ENCODE results near the gene TNFAIP1.
A peak's percentile ranks its signal among the peaks of the same experiment; 100 is the strongest.

TNFAIP1 gene, protein sequence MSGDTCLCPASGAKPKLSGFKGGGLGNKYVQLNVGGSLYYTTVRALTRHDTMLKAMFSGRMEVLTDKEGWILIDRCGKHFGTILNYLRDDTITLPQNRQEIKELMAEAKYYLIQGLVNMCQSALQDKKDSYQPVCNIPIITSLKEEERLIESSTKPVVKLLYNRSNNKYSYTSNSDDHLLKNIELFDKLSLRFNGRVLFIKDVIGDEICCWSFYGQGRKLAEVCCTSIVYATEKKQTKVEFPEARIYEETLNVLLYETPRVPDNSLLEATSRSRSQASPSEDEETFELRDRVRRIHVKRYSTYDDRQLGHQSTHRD

DNA sequence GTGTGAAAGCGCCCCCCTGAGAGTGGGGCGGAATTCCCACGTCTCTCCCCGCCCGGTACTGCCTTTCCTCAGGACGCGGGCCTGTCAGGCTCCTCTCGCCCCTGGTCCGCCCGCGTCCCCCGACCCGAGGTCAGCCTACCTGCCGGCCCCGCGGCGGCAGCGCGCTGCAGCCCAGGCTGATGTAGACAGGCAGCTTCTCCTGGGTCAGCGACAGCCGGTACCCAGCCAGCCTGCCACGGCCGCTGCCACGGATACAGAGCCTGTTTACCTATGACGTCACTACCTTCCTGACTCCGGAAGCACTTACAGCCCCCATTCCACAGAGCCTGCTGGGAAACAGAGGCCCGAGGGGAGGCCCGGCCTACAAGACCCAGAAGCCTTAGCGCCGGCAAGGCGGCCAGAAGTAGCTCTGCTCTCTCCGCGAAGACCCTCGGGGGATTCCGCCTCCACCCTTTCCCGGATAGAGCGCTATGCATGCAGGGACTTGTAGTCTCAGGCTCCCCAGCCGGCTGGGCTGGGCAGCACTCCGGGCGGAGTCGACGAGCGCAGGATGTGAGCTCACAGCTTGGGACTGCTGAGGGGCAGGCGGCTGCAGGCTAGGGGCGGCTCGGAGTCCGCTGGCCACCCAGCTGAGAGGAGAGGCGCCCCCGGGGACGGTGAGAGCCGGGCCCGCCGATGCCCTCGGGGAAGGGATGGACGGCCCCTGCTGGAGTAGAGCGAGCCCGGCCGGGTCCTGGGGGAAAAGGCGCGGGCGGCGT lies at the start of gene TNFAIP1, which contains the start of gene IFT20:
Gene TNFAIP1, plus strand, starts transcription at position 561 of the 758 bp plus-strand sequence. CDS start 3,761 bp downstream, outside the sequence.
Gene IFT20, minus strand, starts transcription at position 272 of the 758 bp plus-strand sequence. CDS start 3,487 bp downstream, outside the sequence.
- Histone ChIP-seq H3K9me2 (replicated peaks; ENCODE audit: low read depth, low read length) (no peaks in the 10 kb centered on the region), H3K9ac (ENCODE audit: low read depth, low read length, poor library complexity, severe bottlenecking) (peak within 1 kb of the TSS; percentile 83), H3F3A (ENCODE audit: low read depth) (no peaks in the 10 kb centered on the region), H4K20me1 (ENCODE audit: insufficient read depth, low read length, poor library complexity, severe bottlenecking) (peaks cover 4% of the 10 kb centered on the region), H3K4me2 (ENCODE audit: low read depth, low read length, poor library complexity, severe bottlenecking) (peak within 1 kb of the TSS; percentile 98), H3K79me2 (ENCODE audit: insufficient read depth, low read length) (peaks cover 39% of the 10 kb centered on the region; the same call in 1 of the 2 replicates), H2AFZ (ENCODE audit: low read length) (peak within 1 kb of the TSS; percentile 96), H3K27me3 (ENCODE audit: insufficient read depth, low read length, poor library complexity, severe bottlenecking) (no peaks in the 10 kb centered on the region), H3K36me3 (ENCODE audit: insufficient read depth, low read length) (no peaks in the 10 kb centered on the region; the same call in 1 of the 2 replicates), H3K4me1 (ENCODE audit: insufficient read depth, low read length, poor library complexity, severe bottlenecking) (peaks cover 24% of the 10 kb centered on the region), H3K4me3 (ENCODE audit: low read length, poor library complexity, severe bottlenecking) (peak within 1 kb of the TSS; percentile 97), H3K9me3 (ENCODE audit: insufficient read depth, low read depth, low read length) (no peaks in the 10 kb centered on the region)
- TF ChIP-seq, protein P1, sequence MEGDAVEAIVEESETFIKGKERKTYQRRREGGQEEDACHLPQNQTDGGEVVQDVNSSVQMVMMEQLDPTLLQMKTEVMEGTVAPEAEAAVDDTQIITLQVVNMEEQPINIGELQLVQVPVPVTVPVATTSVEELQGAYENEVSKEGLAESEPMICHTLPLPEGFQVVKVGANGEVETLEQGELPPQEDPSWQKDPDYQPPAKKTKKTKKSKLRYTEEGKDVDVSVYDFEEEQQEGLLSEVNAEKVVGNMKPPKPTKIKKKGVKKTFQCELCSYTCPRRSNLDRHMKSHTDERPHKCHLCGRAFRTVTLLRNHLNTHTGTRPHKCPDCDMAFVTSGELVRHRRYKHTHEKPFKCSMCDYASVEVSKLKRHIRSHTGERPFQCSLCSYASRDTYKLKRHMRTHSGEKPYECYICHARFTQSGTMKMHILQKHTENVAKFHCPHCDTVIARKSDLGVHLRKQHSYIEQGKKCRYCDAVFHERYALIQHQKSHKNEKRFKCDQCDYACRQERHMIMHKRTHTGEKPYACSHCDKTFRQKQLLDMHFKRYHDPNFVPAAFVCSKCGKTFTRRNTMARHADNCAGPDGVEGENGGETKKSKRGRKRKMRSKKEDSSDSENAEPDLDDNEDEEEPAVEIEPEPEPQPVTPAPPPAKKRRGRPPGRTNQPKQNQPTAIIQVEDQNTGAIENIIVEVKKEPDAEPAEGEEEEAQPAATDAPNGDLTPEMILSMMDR (conservative IDR thresholded peaks at IDR 0.05; ENCODE audit: low read length) = no peak
- TF ChIP-seq EZH2phosphoT487 (IDR thresholded peaks at IDR 0.05; ENCODE audit: borderline replicate concordance) = no peak

DNA sequence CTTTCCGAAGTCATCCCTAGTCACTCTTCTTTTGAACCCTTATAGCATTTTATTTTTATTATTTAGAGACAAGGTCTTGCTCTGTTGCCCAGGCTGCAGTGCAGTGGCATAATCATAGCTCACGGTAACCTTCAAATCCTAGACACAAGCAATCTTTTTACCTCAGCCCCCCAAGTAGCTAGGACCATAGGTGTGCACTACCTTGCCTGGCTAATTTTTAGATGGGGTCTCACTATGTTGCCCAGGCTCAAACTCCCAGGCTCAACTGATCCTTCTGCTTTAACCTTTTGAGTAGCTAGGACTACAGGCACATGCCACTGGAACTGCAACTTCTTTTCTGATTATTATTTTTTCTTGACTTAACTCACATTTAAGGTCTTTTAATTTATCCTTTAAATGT lies 49.6 kb upstream of the TNFAIP1 start:
- Histone ChIP-seq H3K9ac (ENCODE audit: low read depth, low read length, poor library complexity, severe bottlenecking) (no peak overlapping the region), H3K4me1 (ENCODE audit: insufficient read depth, low read length, poor library complexity, severe bottlenecking) (no peaks in the 10 kb centered on the region), H2AFZ (ENCODE audit: low read length) (no peak overlapping the region), H3K9me3 (ENCODE audit: insufficient read depth, low read depth, low read length) (no peaks in the 10 kb centered on the region), H3K36me3 (ENCODE audit: insufficient read depth, low read length) (no peaks in the 10 kb centered on the region), H3K79me2 (ENCODE audit: insufficient read depth, low read length) (no peaks in the 10 kb centered on the region), H3K9me2 (replicated peaks; ENCODE audit: low read depth, low read length) (no peaks in the 10 kb centered on the region), H3K4me3 (ENCODE audit: low read length, poor library complexity, severe bottlenecking) (no peak overlapping the region), H3F3A (ENCODE audit: low read depth) (no peaks in the 10 kb centered on the region), H4K20me1 (ENCODE audit: insufficient read depth, low read length, poor library complexity, severe bottlenecking) (no peaks in the 10 kb centered on the region), H3K4me2 (ENCODE audit: low read depth, low read length, poor library complexity, severe bottlenecking) (no peak overlapping the region), H3K27me3 (ENCODE audit: insufficient read depth, low read length, poor library complexity, severe bottlenecking) (peaks cover 26% of the 10 kb centered on the region)
- TF ChIP-seq EZH2phosphoT487 (IDR thresholded peaks at IDR 0.05; ENCODE audit: borderline replicate concordance) = no peak
- TF ChIP-seq, protein P1 (conservative IDR thresholded peaks at IDR 0.05; ENCODE audit: low read length) = no peak

DNA sequence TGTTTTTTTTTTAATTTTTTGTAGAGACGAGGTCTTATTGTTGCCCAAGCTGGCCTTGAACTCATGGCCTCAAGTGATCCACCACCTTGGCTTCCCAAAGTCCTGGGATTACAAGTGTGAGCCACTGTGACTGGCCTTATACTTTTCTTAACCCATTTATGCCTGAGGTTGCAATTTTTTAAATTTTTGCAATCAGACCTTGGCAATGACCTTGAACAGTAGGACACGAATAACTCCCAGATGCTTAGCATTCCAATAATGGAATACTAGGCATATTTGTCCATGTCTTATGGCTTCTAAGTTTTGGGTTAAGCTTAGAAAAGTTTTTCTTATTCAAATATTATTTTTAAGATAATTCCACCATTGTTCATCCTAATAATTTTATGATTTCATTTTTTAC lies 44.9 kb upstream of the TNFAIP1 start:
- Histone ChIP-seq H3F3A (ENCODE audit: low read depth) (no peaks in the 10 kb centered on the region), H3K4me2 (ENCODE audit: low read depth, low read length, poor library complexity, severe bottlenecking) (no peak overlapping the region), H3K9me3 (ENCODE audit: insufficient read depth, low read depth, low read length) (no peaks in the 10 kb centered on the region), H3K36me3 (ENCODE audit: insufficient read depth, low read length) (no peaks in the 10 kb centered on the region), H3K9me2 (replicated peaks; ENCODE audit: low read depth, low read length) (no peaks in the 10 kb centered on the region), H3K4me3 (ENCODE audit: low read length, poor library complexity, severe bottlenecking) (no peak overlapping the region), H3K4me1 (ENCODE audit: insufficient read depth, low read length, poor library complexity, severe bottlenecking) (no peaks in the 10 kb centered on the region), H3K9ac (ENCODE audit: low read depth, low read length, poor library complexity, severe bottlenecking) (no peak overlapping the region), H3K27me3 (ENCODE audit: insufficient read depth, low read length, poor library complexity, severe bottlenecking) (no peaks in the 10 kb centered on the region), H2AFZ (ENCODE audit: low read length) (no peak overlapping the region), H4K20me1 (ENCODE audit: insufficient read depth, low read length, poor library complexity, severe bottlenecking) (no peaks in the 10 kb centered on the region), H3K79me2 (ENCODE audit: insufficient read depth, low read length) (no peaks in the 10 kb centered on the region)
- TF ChIP-seq, protein P1 (conservative IDR thresholded peaks at IDR 0.05; ENCODE audit: low read length) = no peak
- no peak for TF ChIP-seq EZH2phosphoT487 (IDR thresholded peaks at IDR 0.05; ENCODE audit: borderline replicate concordance)
